H1 (cell line): ENCODE results near the gene TTC32. TPM values are rescaled to one million over a fixed set of nuclear protein-coding genes. Genes with fewer than 3 reads are reported as not detected.

Source experiments
- CTCF ChIA-PET: fragments of 300-600 bp; sonication (Branson Sonifier 250); formaldehyde crosslinking; loops from one replicate; lab custom pipeline; 2021; ENCODE audit not compliant: partially characterized antibody; lab: Charles Lee
- POLR2A ChIA-PET: fragments of 300-600 bp; sonication (Branson Sonifier 250); formaldehyde crosslinking; loops from one replicate; lab custom pipeline; 2021; ENCODE audit warnings: inconsistent platforms; ENCODE audit not compliant: partially characterized antibody; lab: Charles Lee
- DNase-seq, 2 experiments: peaks; one replicate each; pipeline versions ENCODE4 v3.0.0 to v3.0.0-alpha.2; 2010 to 2022; ENCODE audit warnings: low spot score in 2 of 2, low read depth in 1 of 2, mixed read lengths in 1 of 2
- FAIRE-seq: peaks from 2 replicates; lab custom pipeline; 2011; peaks lifted over from hg19 to GRCh38; lab: Jason Lieb, UNC
- H2AFZ ChIP-seq: 2 replicates; pipeline ENCODE4 v1.8.1; 2012; ENCODE audit warnings: low read length, inconsistent platforms
- H2AK5ac ChIP-seq: 2 replicates; pipeline ENCODE4 v1.6.1; 2013; ENCODE audit warnings: low read depth, low read length
- H2BK120ac ChIP-seq: replicated peaks from 2 replicates; pipeline ENCODE3; 2013; ENCODE audit warnings: low read depth, low read length, inconsistent platforms
- H2BK12ac ChIP-seq: 2 replicates; pipeline ENCODE4 v1.6.1; 2013; ENCODE audit warnings: low read depth, low read length
- H2BK15ac ChIP-seq: 2 replicates; pipeline ENCODE4 v1.6.1; 2013; ENCODE audit warnings: low read length
- H2BK20ac ChIP-seq: 2 replicates; pipeline ENCODE4 v1.6.1; 2013; ENCODE audit warnings: low read length
- H2BK5ac ChIP-seq: 2 replicates; pipeline ENCODE4 v1.6.1; 2013; ENCODE audit warnings: low read depth, low read length
- H3K14ac ChIP-seq: 2 replicates; pipeline ENCODE4 v1.6.1; 2013; ENCODE audit warnings: inconsistent platforms; ENCODE audit not compliant: insufficient read length
- H3K18ac ChIP-seq: 2 replicates; pipeline ENCODE4 v1.6.1; 2013; ENCODE audit warnings: low read length; ENCODE audit errors: extremely low read depth
- H3K23ac ChIP-seq: 2 replicates; pipeline ENCODE4 v1.6.1; 2013; ENCODE audit warnings: inconsistent platforms; ENCODE audit not compliant: insufficient read length
- H3K23me2 ChIP-seq: 2 replicates; pipeline ENCODE4 v1.6.1; 2013; ENCODE audit warnings: low read depth, low read length
- H3K27ac ChIP-seq: 2 replicates; pipeline ENCODE4 v1.6.1; 2011; ENCODE audit warnings: low read depth, low read length, inconsistent platforms
- H3K27me3 ChIP-seq, 4 experiments: replicated peaks in 1 of 4; 1 replicate in 1 of 4; 2 replicates in 3 of 4; pipeline versions ENCODE4 v1.6.1 to v1.8.1; 2011 to 2013; ENCODE audit warnings: low read length in 3 of 4, mild to moderate bottlenecking in 3 of 4, inconsistent platforms in 2 of 4, mixed read lengths in 2 of 4, moderate library complexity in 1 of 4; ENCODE audit not compliant: control insufficient read depth in 3 of 4, insufficient read depth in 3 of 4; ENCODE audit errors: extremely low read depth in 1 of 4
- H3K36me3 ChIP-seq, 4 experiments: 2 replicates each; pipeline versions ENCODE4 v1.6.1 to v1.8.1; 2011 to 2013; ENCODE audit warnings: mild to moderate bottlenecking in 4 of 4, low read length in 3 of 4, moderate library complexity in 2 of 4, control low read depth in 1 of 4, inconsistent platforms in 1 of 4; ENCODE audit not compliant: insufficient read depth in 4 of 4, control insufficient read depth in 2 of 4
- H3K4ac ChIP-seq: replicated peaks from 2 replicates; pipeline ENCODE3; 2013; ENCODE audit warnings: low read length, low read depth, mixed read lengths, inconsistent platforms; ENCODE audit not compliant: insufficient read length
- H3K4me1 ChIP-seq, 4 experiments: replicated peaks in 1 of 4; 1 replicate in 1 of 4; 2 replicates in 3 of 4; pipeline versions ENCODE4 v1.6.1 to v1.8.1; 2011 to 2013; ENCODE audit warnings: low read length in 3 of 4, inconsistent platforms in 2 of 4, mixed read lengths in 1 of 4; ENCODE audit not compliant: insufficient read depth in 4 of 4, control insufficient read depth in 3 of 4
- H3K4me2 ChIP-seq, 2 experiments: 2 replicates each; pipeline versions ENCODE4 v1.6.1 to v1.8.1; 2011 to 2013; ENCODE audit warnings: low read depth in 2 of 2, low read length in 2 of 2, control low read depth in 1 of 2, inconsistent platforms in 1 of 2, mild to moderate bottlenecking in 1 of 2; ENCODE audit not compliant: insufficient read depth in 1 of 2
- H3K4me3 ChIP-seq, 4 experiments: fragments of 200-600, 300-600 bp in 1 of 4; sonication (generic), shearing (Covaris generic), sonication (Bioruptor Twin) in 1 of 4; 2 replicates each; pipeline versions ENCODE4 v1.5.1 to v1.8.1; 2011 to 2016; ENCODE audit warnings: low read length in 4 of 4, low read depth in 3 of 4, control low read depth in 2 of 4, inconsistent platforms in 2 of 4, mild to moderate bottlenecking in 2 of 4, mixed read lengths in 1 of 4, moderate library complexity in 1 of 4; ENCODE audit not compliant: insufficient read depth in 2 of 4; ENCODE audit errors: extremely low read depth in 1 of 4
- H3K56ac ChIP-seq: replicated peaks from 2 replicates; pipeline ENCODE3; 2013; ENCODE audit warnings: low read depth, mild to moderate bottlenecking, mixed read lengths, low read length, inconsistent platforms; ENCODE audit not compliant: insufficient read length
- H3K79me1 ChIP-seq: 2 replicates; pipeline ENCODE4 v1.6.1; 2013; ENCODE audit warnings: low read depth, low read length, control low read depth
- H3K79me2 ChIP-seq, 2 experiments: 2 replicates each; pipeline versions ENCODE4 v1.6.1 to v1.8.1; 2012 to 2013; ENCODE audit warnings: low read length in 2 of 2, mild to moderate bottlenecking in 2 of 2, inconsistent platforms in 1 of 2; ENCODE audit not compliant: insufficient read depth in 2 of 2, control insufficient read depth in 1 of 2
- H3K9ac ChIP-seq, 4 experiments: replicated peaks in 1 of 4; 1 replicate in 1 of 4; 2 replicates in 3 of 4; pipeline versions ENCODE4 v1.6.1 to v1.8.1; 2011 to 2013; ENCODE audit warnings: low read depth in 3 of 4, low read length in 3 of 4, control low read depth in 2 of 4, mild to moderate bottlenecking in 2 of 4, moderate library complexity in 2 of 4, inconsistent platforms in 1 of 4; ENCODE audit errors: extremely low read depth in 1 of 4
- H3K9me3 ChIP-seq, 2 experiments: 2 replicates each; pipeline versions ENCODE4 v1.6.1 to v1.8.1; 2012 to 2013; ENCODE audit warnings: mild to moderate bottlenecking in 2 of 2, moderate library complexity in 2 of 2, control low read depth in 1 of 2, inconsistent platforms in 1 of 2, low read depth in 1 of 2, low read length in 1 of 2, mixed read lengths in 1 of 2; ENCODE audit not compliant: insufficient read depth in 2 of 2
- H4K20me1 ChIP-seq, 2 experiments: replicated peaks in 1 of 2; 2 replicates each; pipeline versions ENCODE3 to v1.8.1; 2011 to 2013; ENCODE audit warnings: inconsistent platforms in 2 of 2, low read length in 2 of 2, mild to moderate bottlenecking in 1 of 2; ENCODE audit not compliant: insufficient read depth in 2 of 2, control insufficient read depth in 1 of 2
- H4K5ac ChIP-seq: 2 replicates; pipeline ENCODE4 v1.6.1; 2013; ENCODE audit warnings: low read length, low read depth, mixed read lengths, inconsistent platforms; ENCODE audit not compliant: insufficient read length
- H4K8ac ChIP-seq: 2 replicates; pipeline ENCODE4 v1.8.0; 2013; ENCODE audit warnings: mild to moderate bottlenecking, moderate library complexity, low read length, inconsistent platforms; ENCODE audit not compliant: insufficient read depth; ENCODE audit errors: extremely low read depth
- H4K91ac ChIP-seq: replicated peaks from 2 replicates; pipeline ENCODE3; 2013; ENCODE audit warnings: low read length, mixed read lengths, inconsistent platforms; ENCODE audit not compliant: insufficient read length
- GABPA ChIP-seq: IDR thresholded peaks from 2 replicates; pipeline ENCODE4 v1.6.1; 2011; ENCODE audit warnings: mild to moderate bottlenecking, low read length, moderate library complexity, borderline replicate concordance; ENCODE audit not compliant: insufficient read depth
- KDM4A ChIP-seq: IDR thresholded peaks from one replicate; pipeline ENCODE4 v1.7.1; 2012; ENCODE audit warnings: low read depth, mild to moderate bottlenecking, moderate library complexity, low read length, inconsistent platforms; ENCODE audit not compliant: severe bottlenecking
- POLR2AphosphoS5 ChIP-seq: IDR thresholded peaks from 2 replicates; pipeline ENCODE4 v1.6.1; 2011; ENCODE audit warnings: low read depth, low read length
- SIX5 ChIP-seq: IDR thresholded peaks from 2 replicates; pipeline ENCODE4 v1.6.1; 2011; ENCODE audit warnings: mild to moderate bottlenecking, low read depth, low read length
- TEAD4 ChIP-seq: IDR thresholded peaks from 2 replicates; pipeline ENCODE4 v1.6.1; 2012; ENCODE audit warnings: low read depth, low read length, inconsistent platforms, mixed read lengths
- WGBS, 2 experiments: shearing (Covaris generic) in 1 of 2; methylation state at CpG; one replicate each; pipeline versions ENCODE4 v1.1.6 to v1.1.7; 2013 to 2015; ENCODE audit warnings: low lambda C conversion rate in 2 of 2, mixed read lengths in 2 of 2, inconsistent platforms in 1 of 2, low coverage in 1 of 2, missing lambda C conversion rate in 1 of 2; ENCODE audit not compliant: insufficient replicate concordance in 2 of 2, insufficient coverage in 1 of 2, insufficient read length in 1 of 2; ENCODE audit errors: extremely low coverage in 1 of 2, missing lambda C conversion rate in 1 of 2; 5-methylcytosine and 5-hydroxymethylcytosine counted together
- polyA plus RNA-seq, 7 experiments: library from polyadenylated mRNA; depleted of rRNA in 3 of 7; stranded (reverse) in 5 of 7; unstranded in 2 of 7; fragments of >200 nt in 5 of 7; fragments of 200-250 nt in 2 of 7; gene quantifications; 1 replicate in 5 of 7; 2 replicates in 1 of 7; 4 replicates in 1 of 7; pipeline versions ENCODE4 v1.2.1 to v1.2.3, GENCODE V29; 2011 to 2013; ENCODE audit warnings: missing spikeins in 2 of 7, mixed read lengths in 2 of 7
- total RNA-seq: library from RNA; stranded (reverse); fragmentation: NEBNext Ultra II Directional; extraction: Animal tissue kit (Norgen Biotek cat#: 25700); gene quantifications from 2 replicates; pipeline ENCODE4 v1.2.1, GENCODE V29; 2021
- TF ChIP-seq, protein P1 (sequence below): IDR thresholded peaks from 2 replicates; pipeline ENCODE4 v1.6.1; 2011; ENCODE audit warnings: low read length, improper control_type of control experiment
- TF ChIP-seq, protein P2 (sequence below), 3 experiments: IDR thresholded peaks; 1 replicate in 2 of 3; 2 replicates in 1 of 3; pipeline versions ENCODE4 v1.5.1 to v1.6.1; 2011; ENCODE audit warnings: low read length in 3 of 3, mild to moderate bottlenecking in 3 of 3, inconsistent platforms in 2 of 3, low read depth in 1 of 3, moderate library complexity in 1 of 3; ENCODE audit not compliant: insufficient read depth in 1 of 3; ENCODE audit errors: control extremely low read depth in 1 of 3
- TF ChIP-seq, protein P3 (sequence below): IDR thresholded peaks from 2 replicates; pipeline ENCODE4 v1.6.1; 2012; ENCODE audit warnings: inconsistent platforms

The TTC32 gene
- total and polyA plus RNA-seq, 2 of the 8 experiments (the other 6 are each of a cell fraction or from before 2014, with no cell fraction given): 6.8 to 8.7 TPM

DNA sequence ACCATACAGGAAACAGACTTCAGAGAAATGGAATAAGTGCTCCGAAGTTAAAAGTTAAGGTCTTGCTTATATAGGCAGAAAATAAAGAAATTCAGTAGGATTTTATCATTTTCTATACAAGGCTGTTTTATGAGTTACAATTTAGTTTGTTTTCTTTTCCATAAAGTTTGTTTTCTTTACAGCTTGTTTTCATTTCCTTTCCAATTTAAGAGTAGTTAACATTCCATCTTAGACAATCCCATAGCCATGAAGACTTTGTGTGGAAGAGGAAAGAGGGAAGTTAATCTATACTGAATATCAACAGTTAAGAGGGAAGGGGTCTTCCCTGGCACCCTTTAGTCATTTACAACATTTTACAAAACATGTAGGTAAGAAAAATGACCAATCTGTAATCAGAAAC lies 26.5 kb downstream of the TTC32 start:
- 77% methylated on average over 1 of the region's 1 CpG; no CpG with 5 or more reads in 1 of the 2 experiments for WGBS, 2 experiments
- no peaks in the 10 kb centered on the region for H4K20me1 ChIP-seq
- DNase-seq (no peak), FAIRE-seq (no peak)
- no peak overlapping the region for H3K4me2 ChIP-seq
- H3K36me3 ChIP-seq: no peaks in the 10 kb centered on the region
- H2BK120ac ChIP-seq: no peak overlapping the region
- H2AFZ ChIP-seq: no peak overlapping the region
- no peak overlapping the region for H3K14ac ChIP-seq
- no peak overlapping the region for H3K56ac ChIP-seq
- H3K18ac ChIP-seq: no peak overlapping the region
- no peak overlapping the region for H2BK20ac ChIP-seq
- H3K79me1 ChIP-seq: no peaks in the 10 kb centered on the region; the same call in 1 of the 2 replicates
- H2BK12ac ChIP-seq: no peak overlapping the region
- no peak overlapping the region for H2BK5ac ChIP-seq
- no peak overlapping the region for H2AK5ac ChIP-seq
- ChIA-PET CTCF (interaction anchor here (0.6 to 5.5 kb wide), 5 partner anchors 11 to 1805 kb away, joined by 3 to 33 read pairs (median 3); no protein-coding TSS in a partner anchor), POLR2A (no interaction called here)
- H3K27me3 ChIP-seq: no peaks in the 10 kb centered on the region
- H3K27ac ChIP-seq: no peak overlapping the region
- H3K79me2 ChIP-seq: no peaks in the 10 kb centered on the region
- H3K4me1 ChIP-seq: no peaks in the 10 kb centered on the region
- no peak overlapping the region for H3K23ac ChIP-seq
- H3K23me2 ChIP-seq: no peaks in the 10 kb centered on the region
- no peak overlapping the region for H4K8ac ChIP-seq
- H4K5ac ChIP-seq: no peak overlapping the region
- no peak overlapping the region for H3K9ac ChIP-seq
- no peaks in the 10 kb centered on the region for H3K9me3 ChIP-seq
- H2BK15ac ChIP-seq: no peak overlapping the region
- H3K4ac ChIP-seq: no peak overlapping the region
- no peak overlapping the region for H3K4me3 ChIP-seq
- no peak overlapping the region for H4K91ac ChIP-seq
- TF ChIP-seq SIX5 (no peak), POLR2AphosphoS5 (no peak), GABPA (no peak), KDM4A (no peak), TEAD4 (no peak)
- TF ChIP-seq, protein P1, sequence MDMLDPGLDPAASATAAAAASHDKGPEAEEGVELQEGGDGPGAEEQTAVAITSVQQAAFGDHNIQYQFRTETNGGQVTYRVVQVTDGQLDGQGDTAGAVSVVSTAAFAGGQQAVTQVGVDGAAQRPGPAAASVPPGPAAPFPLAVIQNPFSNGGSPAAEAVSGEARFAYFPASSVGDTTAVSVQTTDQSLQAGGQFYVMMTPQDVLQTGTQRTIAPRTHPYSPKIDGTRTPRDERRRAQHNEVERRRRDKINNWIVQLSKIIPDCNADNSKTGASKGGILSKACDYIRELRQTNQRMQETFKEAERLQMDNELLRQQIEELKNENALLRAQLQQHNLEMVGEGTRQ: no peak
- TF ChIP-seq, protein P2, sequence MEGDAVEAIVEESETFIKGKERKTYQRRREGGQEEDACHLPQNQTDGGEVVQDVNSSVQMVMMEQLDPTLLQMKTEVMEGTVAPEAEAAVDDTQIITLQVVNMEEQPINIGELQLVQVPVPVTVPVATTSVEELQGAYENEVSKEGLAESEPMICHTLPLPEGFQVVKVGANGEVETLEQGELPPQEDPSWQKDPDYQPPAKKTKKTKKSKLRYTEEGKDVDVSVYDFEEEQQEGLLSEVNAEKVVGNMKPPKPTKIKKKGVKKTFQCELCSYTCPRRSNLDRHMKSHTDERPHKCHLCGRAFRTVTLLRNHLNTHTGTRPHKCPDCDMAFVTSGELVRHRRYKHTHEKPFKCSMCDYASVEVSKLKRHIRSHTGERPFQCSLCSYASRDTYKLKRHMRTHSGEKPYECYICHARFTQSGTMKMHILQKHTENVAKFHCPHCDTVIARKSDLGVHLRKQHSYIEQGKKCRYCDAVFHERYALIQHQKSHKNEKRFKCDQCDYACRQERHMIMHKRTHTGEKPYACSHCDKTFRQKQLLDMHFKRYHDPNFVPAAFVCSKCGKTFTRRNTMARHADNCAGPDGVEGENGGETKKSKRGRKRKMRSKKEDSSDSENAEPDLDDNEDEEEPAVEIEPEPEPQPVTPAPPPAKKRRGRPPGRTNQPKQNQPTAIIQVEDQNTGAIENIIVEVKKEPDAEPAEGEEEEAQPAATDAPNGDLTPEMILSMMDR (IDR thresholded peaks at IDR 0.05; ENCODE audit: control extremely low read depth in 1 of 3, insufficient read depth in 1 of 3, low read depth in 1 of 3, low read length in 3 of 3): no peak
- TF ChIP-seq, protein P3, sequence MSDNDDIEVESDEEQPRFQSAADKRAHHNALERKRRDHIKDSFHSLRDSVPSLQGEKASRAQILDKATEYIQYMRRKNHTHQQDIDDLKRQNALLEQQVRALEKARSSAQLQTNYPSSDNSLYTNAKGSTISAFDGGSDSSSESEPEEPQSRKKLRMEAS: no peak
